ENCODE results near the gene GIT2. TPM values are rescaled to one million over a fixed set of nuclear protein-coding genes. Genes with fewer than 3 reads are reported as not detected.
A peak's percentile ranks its signal among the peaks of the same experiment; 100 is the strongest.

The GIT2 gene
- total and polyA plus RNA-seq, 2 of the 8 experiments (the other 6 are each of a cell fraction or from before 2014, with no cell fraction given): 9.6 to 20.7 TPM

DNA sequence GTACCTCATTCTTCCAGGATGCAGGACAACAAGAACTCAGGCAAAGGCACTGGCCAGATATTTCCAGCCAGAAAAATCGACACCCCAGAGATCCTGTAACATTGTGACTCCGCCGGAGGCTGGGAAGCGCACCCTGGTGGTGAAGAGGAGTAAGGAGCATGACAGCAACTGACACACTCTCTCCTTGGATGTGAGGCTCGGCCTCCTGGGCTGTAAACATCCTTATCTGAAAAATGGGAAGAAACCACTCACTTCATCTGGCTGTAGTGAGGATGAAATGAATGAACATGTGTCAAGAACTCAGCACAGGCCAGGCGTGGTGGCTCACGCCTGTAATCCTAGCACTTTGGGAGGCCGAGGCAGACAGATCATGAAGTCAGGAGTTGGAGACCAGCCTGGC lies 68.5 kb downstream of the GIT2 start:
- Histone ChIP-seq H2BK15ac (ENCODE audit: low read length) (no peak overlapping the region), H3K56ac (replicated peaks; ENCODE audit: insufficient read length, low read depth, low read length) (no peak overlapping the region), H3K14ac (ENCODE audit: insufficient read length) (no peak overlapping the region), H4K20me1 (replicated peaks in 1 of 2; ENCODE audit: control insufficient read depth in 1 of 2, insufficient read depth in 2 of 2, low read length in 2 of 2) (no peaks in the 10 kb centered on the region), H2BK5ac (ENCODE audit: low read depth, low read length) (no peak overlapping the region), H4K91ac (replicated peaks; ENCODE audit: insufficient read length, low read length) (no peak overlapping the region), H3K4me1 (replicated peaks in 1 of 4; ENCODE audit: control insufficient read depth in 3 of 4, insufficient read depth in 4 of 4, low read length in 3 of 4) (no peaks in the 10 kb centered on the region; a peak in 1 of 7 replicates), H3K4ac (replicated peaks; ENCODE audit: insufficient read length, low read depth, low read length) (no peak overlapping the region), H2BK12ac (ENCODE audit: low read depth, low read length) (no peak overlapping the region), H2AK5ac (ENCODE audit: low read depth, low read length) (no peak overlapping the region), H3K23ac (ENCODE audit: insufficient read length) (no peak overlapping the region), H3K36me3 (ENCODE audit: control insufficient read depth in 2 of 4, insufficient read depth in 4 of 4, low read length in 3 of 4) (peaks cover 2 to 6% (median 4%) of the 10 kb centered on the region in 4 experiments; a peak in 6 of 8 replicates), H2BK20ac (ENCODE audit: low read length) (no peak overlapping the region), H4K8ac (ENCODE audit: extremely low read depth, insufficient read depth, low read length) (no peak overlapping the region), H2BK120ac (replicated peaks; ENCODE audit: low read depth, low read length) (no peak overlapping the region), H3K27ac (ENCODE audit: low read depth, low read length) (no peak overlapping the region), H3K79me1 (ENCODE audit: low read depth, low read length) (no peaks in the 10 kb centered on the region), H3K9ac (replicated peaks in 1 of 4; ENCODE audit: extremely low read depth in 1 of 4, low read depth in 3 of 4, low read length in 3 of 4) (no peak overlapping the region), H3K9me3 (ENCODE audit: insufficient read depth in 2 of 2, low read depth in 1 of 2, low read length in 1 of 2) (no peaks in the 10 kb centered on the region), H3K79me2 (ENCODE audit: control insufficient read depth in 1 of 2, insufficient read depth in 2 of 2, low read length in 2 of 2) (no peaks in the 10 kb centered on the region), H3K4me2 (ENCODE audit: insufficient read depth in 1 of 2, low read depth in 2 of 2, low read length in 2 of 2) (no peak overlapping the region), H3K4me3 (ENCODE audit: extremely low read depth in 1 of 4, insufficient read depth in 2 of 4, low read depth in 3 of 4, low read length in 4 of 4) (no peak overlapping the region), H3K23me2 (ENCODE audit: low read depth, low read length) (no peaks in the 10 kb centered on the region), H2AFZ (ENCODE audit: low read length) (no peak overlapping the region), H3K18ac (ENCODE audit: extremely low read depth, low read length) (no peak overlapping the region), H4K5ac (ENCODE audit: insufficient read length, low read depth, low read length) (no peak overlapping the region), H3K27me3 (replicated peaks in 1 of 4; ENCODE audit: control insufficient read depth in 3 of 4, extremely low read depth in 1 of 4, insufficient read depth in 3 of 4, low read length in 3 of 4) (no peaks in the 10 kb centered on the region)
- FAIRE-seq: peak; percentile 81
- POLR2A ChIA-PET (ENCODE audit: partially characterized antibody): interaction anchor here (0.6 kb wide), 1 partner anchor 68 kb away, joined by 3 read pairs; no protein-coding TSS in a partner anchor
- 71% methylated on average over 8 of the region's 8 CpGs; no CpG with 5 or more reads in 1 of the 2 experiments for WGBS, 2 experiments (ENCODE audit: extremely low coverage in 1 of 2, insufficient coverage in 1 of 2, insufficient read length in 1 of 2, insufficient replicate concordance in 2 of 2, low coverage in 1 of 2, low lambda C conversion rate in 2 of 2, missing lambda C conversion rate in 1 of 2)
- CTCF ChIA-PET (ENCODE audit: partially characterized antibody): interaction anchor here (0.6 to 10.4 kb wide), 29 partner anchors 9 to 123 kb away, joined by 3 to 114 read pairs (median 4); partner anchors contain the start of gene TCHP
- DNase-seq (ENCODE audit: low read depth in 1 of 2, low spot score in 2 of 2): peak in 1 of 2 experiments; percentile 62
- TF ChIP-seq CEBPB (IDR thresholded peaks at IDR 0.05; ENCODE audit: low read depth, low read length) (no peak), RAD21 (IDR thresholded peaks at IDR 0.05 in 1 of 2, conservative IDR thresholded peaks at IDR 0.05 in 1 of 2; ENCODE audit: low read depth in 2 of 2, low read length in 2 of 2) (peak; percentile 62 to 66), CREB1 (IDR thresholded peaks at IDR 0.05) (0 out of 2 replicates have a peak, but pooled peaks have one; percentile 38), CTCF (IDR thresholded peaks at IDR 0.05; ENCODE audit: control extremely low read depth in 1 of 3, insufficient read depth in 1 of 3, low read depth in 1 of 3, low read length in 3 of 3) (peak; percentile 72 to 94 (median 91))
